ENCODE results near the gene PHLDB3.
"Not testable (repeated sequence)": the region's sequence is repeated elsewhere in the genome, so short reads cannot be mapped to it uniquely, and the experiment has no call there.

PHLDB3 gene

DNA sequence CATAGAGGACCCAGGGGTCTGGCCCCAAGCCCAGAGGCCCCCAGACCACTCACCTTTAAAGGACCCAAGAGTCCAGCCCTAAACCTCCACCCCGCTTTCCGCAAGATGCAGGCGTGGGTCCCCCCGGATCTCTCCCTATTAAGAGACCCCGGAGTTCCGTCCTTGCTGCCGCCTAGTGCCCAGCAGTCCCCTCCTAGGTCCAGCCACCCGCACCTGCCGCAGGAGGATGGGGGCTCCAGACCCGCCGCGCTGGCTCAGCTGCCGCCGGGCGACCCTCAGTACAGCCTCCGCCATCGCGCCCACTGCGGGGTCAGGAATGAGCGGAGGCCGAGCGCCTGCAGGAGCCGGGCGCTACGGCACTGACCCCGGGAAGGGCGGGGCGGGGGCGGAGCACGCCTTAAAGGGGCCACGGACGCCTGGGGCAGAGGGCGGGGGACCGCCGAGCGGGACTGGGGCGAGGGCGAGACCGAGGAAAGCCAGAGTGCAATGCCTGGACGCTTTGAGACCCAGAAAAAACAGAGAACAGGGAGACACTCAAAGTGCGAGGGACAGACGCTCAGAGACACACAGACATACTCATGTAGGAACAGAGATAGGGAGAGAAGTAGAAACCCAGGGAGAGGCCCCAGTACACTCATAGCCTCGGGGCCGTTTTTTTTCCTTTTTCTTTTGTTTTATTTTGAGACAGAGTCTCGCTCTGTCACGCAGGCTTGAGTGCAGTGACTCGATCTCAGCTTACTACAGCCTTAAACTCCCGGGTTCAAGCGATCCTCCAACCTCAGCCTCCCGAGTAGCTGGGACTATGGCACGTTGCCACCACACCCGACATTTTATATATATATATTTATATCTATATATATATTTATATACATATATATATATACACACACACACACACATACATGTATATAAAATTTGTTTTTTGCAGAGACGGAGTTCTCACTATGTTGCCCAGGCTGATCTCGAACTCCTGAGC is 22.6 kb upstream of the PHLDB3 start, which contains the start of gene ETHE1:
Gene ETHE1 (minus strand): TSS at position 318 of the 976 bp plus-strand sequence. CDS start 24 bp downstream, at position 294.
- DNase-seq (ENCODE audit: low read depth): peak; percentile 53

DNA sequence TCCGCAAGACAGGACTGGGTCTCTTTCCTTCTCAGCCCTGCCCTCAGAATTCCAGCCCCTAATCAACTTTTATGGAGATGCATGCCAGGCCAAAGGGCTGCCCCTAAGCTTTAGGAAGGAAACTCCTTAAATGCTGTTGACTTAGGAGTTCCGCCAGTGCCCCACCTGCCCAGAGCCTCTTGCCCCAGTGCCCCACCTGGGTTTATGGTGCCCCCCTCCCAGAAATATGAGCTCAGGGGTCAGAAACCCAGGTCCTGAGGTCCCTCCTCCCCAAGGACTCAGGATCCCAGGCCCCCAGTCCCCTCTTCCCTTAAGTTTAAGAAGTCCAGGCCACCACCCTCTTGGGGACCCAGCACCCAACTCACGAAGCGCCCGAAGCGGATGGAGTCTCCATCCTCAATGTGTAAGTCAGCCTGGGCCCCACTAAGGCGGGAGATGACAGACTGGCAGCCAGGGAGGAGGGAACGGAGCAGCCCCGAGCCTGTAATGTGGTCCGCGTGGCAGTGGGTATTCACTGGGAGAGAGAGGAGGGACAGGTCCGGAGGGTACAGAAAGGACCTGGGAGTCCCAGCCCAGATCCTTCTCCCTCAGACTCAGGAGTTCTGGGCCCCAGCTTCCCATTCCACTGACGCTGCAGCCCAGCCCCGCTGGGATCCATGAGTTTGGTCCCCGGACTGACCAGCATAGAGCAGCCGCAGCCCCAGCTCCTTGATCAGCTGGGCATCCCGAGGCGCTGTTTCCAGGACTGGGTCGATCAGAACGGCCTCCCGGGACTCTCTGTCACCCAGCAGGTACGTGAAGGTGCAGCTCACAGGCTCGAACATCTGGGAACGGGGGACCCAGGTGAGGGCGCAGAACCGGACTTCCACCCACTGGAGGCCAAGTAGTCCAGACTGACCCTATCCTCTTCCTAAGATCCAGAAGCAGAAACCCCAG is 21.6 kb upstream of the PHLDB3 start:
- DNase-seq (ENCODE audit: low read depth): no peak

DNA sequence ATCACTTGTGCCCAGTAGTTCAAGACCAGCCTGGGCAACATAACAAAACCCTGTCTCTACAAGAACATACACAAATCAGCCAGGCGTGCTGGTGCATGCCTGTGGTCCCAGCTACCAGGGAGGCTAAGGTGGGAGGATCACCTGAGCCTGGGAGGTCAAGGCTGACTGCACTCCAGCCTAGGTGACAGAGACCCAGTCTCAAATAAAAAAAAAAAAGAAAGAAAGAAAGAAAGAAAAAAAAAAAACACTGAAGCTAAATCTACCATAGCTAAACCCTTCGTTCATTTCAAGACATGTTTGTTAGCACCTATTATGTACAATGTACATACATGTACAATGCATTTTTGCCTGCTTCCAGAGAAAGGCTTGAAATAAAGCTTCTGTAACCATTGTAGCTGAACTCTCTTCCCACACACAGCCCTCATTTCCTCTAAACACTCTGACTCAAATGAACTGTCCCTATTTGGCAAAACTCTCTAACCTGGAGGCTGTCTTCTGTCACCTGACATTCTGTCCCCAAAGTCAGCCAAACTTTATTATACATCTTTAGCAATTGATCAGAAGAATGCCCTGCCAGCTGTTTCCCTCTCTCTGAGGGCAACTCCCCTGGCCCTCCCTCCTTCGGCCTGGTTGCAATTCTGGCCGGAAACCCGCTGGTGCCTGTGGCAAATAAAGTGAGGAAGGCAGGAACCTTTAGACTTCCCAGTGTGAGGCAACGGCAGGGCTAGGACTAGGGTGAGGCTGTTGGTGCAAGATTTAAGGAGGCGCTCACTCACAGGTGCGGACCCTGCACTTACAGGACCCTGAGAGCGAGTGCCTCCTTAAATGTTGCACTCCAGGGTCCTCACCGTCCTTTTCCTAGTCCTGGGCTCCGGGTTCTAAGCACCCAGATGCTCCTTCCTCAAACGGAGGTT is 20.6 kb upstream of the PHLDB3 start:
- no peak for DNase-seq (ENCODE audit: low read depth)

DNA sequence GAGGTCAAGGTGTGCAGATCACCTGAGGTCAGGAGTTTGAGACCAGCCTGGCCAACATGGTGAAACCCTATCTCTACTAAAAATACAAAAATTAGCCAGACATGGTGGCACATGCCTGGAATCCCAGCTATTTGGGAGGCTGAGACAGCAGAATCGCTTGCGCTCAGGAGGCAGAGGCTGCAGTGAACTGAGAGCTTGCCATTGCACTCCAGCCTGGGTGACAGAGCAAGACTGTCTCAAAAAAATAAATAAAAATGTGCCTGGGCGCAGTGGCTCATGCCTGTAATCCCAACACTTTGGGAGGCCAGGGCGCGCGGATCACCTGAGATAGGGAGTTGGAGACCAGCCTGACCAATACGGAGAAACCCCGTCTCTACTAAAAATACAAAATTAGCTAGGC is 19.1 kb upstream of the PHLDB3 start:
- DNase-seq (ENCODE audit: low read depth): not testable (repeated sequence)

DNA sequence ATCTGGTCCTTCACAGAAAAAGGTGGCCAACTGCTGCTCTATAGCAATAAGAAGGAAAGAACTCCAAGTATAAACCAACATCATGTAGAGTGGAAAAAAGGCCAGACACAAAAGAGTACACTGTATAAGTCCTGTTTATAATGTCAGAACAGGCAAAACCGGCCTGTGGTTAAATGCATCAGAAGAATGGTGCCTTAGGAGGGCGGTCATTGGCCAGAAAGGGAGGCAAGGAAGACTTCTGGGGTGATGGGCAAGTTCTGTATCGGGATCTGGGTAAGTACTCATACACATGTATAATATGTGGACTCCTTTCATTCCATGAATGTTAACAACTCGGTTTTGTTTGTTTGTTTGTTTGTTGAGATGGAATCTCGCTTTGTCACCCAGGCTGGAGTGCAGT is 18.4 kb upstream of the PHLDB3 start:
- DNase-seq (ENCODE audit: low read depth): no peak

DNA sequence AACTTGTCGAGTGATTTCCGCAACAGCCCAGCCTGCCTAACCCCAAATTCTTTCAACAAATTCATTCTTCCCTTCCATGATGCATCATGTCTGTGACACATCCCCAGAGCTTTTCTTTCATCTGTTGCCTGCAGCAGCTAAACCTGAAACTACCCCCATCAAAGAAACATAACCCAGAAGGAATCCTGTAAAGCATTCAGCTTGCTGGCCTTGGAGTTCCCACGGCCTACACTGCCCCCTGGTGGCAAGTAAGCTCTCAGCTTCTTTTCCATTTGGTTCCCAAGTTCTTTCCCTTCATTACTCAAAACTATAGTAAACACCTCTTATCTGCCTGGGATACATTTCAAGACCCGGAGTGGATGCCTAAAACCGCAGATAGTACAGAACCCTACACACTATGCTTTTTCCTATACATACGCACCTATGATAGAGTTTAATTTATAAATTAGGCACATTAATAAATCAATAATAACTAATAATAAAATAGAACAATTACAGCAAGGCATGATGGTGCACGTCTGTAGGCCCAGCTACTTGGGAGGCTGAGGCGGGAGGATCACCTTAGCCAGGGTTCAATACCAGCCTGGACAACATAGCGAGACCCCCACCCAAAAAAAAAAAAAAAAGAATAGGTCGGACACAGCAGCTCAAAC is 15.0 kb upstream of the PHLDB3 start:
- peak; percentile 51 for DNase-seq (ENCODE audit: low read depth)

DNA sequence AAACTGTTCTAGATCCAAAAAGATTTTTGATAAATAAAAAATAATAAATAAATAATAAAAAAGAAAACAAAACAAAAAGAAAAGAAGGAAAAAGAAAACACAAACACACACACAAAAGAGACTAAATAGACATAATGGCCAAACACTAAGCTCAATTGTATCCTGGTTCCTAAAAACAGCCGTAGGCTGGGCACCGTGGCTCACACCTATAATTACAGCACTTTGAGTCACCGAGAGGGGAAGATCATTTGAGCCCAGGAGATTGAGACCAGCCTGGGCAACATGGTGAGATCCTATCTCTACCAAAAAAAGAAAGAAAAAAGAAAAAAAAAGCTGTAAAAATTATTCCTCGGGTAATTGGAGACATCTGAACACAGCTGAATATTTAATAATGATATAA is 13.5 kb upstream of the PHLDB3 start:
- DNase-seq (ENCODE audit: low read depth): no peak

DNA sequence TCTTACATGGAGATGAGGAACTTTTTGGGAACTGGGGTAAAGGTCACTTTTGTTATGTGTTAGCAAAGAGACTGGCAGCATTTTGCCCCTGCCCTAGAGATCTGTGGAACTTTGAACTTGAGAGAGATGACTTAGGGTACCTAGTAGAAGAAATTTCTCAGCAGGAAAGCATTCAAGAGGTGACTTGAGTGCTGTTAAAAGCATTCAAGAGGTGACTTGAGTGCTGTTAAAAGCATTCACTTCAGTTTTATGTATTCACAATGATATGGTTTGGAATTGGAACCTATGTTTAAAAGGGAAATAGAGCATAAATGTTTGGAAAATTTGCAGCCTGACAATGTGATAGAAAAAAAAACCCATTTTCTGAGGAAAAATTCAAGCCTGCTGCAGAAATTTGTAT is 7.9 kb upstream of the PHLDB3 start:
- DNase-seq (ENCODE audit: low read depth): not testable (repeated sequence)

DNA sequence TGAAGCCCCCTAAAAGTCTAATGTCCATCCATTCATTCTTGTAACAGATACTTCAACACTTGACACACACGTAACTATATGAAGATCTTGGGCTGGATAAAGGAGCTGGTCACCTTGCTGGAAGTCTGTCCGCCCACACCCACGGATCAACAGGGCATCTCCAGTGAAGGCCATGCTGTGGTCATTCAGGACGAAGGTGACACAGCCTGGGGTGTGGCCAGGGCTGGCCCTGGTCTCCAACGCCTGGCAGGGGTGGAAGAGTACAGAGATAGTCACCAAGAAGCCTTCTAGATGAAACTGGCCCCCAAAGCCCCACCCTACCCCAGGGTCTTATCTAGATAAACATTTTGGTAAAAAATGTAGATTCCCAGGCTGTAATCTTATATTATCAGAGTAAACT is 6.8 kb upstream of the PHLDB3 start:
- DNase-seq (ENCODE audit: low read depth): no peak

DNA sequence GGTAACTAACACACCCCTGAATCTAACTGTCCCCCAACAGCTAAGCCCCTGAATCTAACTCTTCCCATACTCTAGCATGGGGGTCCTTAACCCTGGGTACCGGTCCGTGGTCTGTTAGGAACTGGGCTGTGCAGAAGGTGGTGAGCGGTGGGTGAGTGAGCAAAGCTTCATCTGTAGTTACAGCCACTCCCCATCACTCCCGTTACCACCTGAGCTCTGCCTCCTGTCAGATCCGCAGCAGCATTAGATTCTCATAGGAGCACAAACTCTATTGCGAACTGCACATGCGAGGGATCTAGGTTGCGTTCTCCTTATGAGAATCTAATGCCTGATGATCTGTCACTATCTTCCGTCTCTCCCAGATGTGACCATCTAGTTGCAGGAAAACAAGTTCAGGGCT is 6.2 kb upstream of the PHLDB3 start:
- DNase-seq (ENCODE audit: low read depth): no peak

DNA sequence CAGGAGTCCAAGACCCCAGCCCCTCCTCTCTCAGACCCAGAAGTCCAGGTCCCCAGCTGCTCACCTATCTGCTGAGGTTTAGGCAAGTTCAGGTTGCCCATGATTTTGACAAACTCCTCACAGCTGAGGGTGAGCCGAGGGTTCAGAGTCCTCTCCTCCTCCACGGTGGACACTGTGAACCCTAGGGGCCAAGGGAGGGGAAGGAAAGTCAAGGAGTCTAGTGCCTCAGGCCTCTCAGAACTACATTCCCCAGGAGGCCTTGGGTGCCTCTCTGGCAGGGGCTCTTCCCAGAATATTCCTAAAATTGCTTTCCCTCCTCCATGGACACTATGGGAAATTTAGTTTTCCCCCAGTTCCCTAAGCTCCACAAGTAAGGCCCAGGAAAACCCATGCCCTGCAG is 3.3 kb upstream of the PHLDB3 start:
- no peak for DNase-seq (ENCODE audit: low read depth)

DNA sequence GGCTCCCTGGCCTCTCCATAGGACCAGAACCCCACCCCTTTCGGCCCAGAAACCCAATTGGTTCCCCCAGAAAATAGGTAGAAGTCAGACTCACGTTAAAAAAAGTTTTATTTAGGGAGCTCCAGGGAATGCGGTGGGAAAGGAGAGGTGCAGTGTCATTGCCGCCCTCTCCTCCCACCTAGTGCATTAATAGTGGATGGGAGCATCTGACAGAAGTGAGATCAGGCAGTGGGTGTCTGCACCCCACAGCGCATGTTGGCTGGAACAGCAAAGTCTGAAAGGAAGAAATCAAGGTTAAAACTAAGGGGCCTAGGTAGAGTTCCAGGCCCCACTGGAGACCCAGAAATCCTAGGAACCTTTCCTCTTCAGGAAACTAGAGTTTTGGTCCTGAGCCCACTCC is 2.1 kb upstream of the PHLDB3 start:
- no peak for DNase-seq (ENCODE audit: low read depth)

DNA sequence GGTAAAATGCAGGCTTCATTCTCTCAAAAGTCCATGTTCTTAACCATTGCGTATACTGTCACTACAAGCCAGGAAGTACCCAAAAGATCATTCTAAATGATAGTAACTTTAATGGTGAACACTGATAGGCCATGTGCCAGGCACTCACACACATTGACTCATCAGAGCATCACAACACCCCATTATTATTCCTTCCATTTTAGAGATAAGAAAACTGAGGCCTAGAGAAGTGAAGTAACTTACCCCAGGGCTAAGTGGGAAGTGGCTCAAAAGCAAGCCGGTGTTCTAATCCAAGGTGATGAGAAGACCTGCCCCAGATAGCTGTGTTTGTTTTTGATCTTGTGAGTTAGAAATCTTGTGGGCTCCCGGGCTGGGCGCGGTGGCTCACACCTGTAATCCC is 1.4 kb upstream of the PHLDB3 start:
- no peak for DNase-seq (ENCODE audit: low read depth)

DNA sequence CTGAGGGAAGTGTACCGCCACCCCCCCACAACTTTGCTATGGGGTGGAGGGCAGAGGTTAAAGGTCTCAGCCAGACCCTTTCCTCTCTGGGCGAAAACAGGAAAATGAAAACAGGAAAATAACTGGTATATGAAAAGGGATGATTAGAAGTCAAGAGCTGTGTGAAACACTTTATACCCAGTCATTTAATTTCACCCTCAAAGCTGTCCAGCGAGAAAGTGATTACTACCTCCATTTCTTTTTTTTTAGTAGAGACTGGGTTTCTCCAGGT is 575 bp upstream of the PHLDB3 start:
- no peak for DNase-seq (ENCODE audit: low read depth)

DNA sequence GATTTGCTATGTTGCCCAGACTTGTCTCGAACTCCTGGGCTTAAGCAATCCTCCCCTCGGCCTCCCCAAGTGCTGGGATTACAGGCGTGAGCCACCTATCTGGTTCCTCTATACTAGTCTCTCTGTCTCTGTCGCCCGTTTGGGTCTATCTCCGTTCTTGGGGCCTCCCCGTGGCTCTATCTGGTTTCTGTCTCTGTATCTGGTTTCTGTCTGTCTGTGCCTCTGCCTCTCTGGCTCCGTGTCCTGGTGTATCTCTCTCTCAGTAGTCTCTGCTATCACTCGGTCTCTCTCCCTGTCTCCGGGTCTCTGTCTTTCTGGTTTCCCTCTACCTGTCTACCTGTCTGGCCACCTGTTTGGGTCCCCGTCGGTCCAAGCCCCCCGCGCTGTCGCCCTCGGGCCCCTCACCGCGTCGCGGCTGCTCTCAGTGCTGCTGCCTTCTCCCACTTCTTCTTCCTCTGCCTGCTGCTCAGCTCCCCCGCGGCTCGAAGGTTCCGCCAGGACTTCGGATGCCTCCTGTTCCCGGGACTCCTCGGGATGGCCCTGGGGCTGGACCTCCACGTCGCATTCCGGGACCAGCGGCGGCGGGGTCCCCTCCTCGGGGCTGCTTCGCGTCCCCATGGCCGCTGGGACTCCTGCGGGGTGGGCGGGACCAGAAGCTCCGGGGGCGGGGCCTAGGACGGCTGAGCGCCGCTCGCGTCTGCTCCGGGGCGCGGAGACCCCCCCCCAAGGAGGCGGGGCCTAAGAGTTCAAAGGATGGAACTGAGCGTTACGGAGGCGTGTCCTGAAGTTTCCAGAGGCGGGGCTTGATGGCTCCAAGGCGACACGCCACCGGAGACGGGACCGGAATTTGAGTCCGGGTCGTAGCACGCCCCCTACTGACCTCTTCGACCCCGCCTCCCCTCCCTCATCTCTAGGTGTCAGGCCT is 783 bp downstream of the PHLDB3 start:
- peak; percentile 95 for DNase-seq (ENCODE audit: low read depth)

DNA sequence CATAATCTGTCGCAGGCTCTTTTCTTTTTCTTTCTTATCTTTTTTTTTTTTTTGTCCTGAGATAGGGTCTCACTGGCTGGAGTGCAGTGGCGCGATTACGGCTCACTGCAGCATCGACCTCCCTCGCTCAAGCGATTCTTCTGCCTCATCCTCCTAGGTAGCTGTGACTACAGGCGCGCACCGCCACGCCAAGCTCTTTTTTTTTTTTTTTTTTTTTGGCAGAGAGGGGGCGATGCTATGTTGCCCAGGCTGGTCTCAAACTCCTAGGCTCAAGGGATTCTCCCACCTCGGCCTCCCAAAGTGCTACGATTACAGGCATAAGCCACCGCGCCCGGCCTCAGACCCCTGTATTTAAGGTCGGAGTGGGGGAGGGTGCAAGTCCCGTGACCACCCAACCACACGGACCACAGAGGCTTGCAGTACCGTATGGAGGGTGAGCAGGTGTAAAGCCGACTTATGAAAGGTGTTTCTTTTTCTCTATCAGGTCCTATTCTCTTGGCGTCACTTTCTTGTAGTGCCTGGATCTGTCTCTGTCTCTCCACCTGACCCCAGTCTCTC is 2.0 kb downstream of the PHLDB3 start:
- no peak for DNase-seq (ENCODE audit: low read depth)

DNA sequence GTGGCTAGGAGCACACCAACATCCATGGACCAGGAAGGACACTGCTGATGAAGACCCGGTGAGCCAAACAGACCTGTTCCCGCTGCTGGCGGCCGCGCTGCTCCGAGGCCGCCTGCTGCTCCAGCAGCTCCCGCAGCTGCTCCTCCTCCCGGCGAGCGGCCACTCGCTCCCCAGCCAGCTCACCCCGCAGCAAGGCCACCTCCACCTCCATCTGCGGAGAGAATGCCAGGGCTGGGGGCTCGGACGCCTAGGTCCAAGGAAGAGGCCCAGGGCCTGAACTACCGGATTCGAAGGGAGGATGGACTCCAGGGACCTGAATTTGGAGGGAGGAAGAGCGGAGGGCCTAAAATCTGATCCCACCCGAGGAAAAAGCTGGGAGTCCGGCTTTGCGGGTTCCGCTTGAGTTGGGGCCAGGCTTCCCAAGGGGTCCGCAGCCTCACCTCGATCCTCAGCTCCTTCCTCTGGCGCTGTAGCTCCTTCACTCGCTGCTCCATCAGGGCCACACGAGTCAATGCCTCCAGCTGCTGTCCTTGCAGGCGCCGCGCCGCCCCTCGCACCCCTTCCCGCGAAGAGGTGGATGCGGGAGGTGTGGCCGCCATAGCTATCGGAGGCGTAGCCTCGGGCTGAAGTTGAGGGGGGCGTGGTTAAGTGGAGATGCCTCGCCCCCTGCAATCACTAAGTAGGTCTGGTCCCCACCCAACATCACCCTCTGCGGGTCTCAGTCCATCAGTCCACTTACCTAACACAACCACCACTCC is 2.7 kb downstream of the PHLDB3 start:
- DNase-seq (ENCODE audit: low read depth): no peak

DNA sequence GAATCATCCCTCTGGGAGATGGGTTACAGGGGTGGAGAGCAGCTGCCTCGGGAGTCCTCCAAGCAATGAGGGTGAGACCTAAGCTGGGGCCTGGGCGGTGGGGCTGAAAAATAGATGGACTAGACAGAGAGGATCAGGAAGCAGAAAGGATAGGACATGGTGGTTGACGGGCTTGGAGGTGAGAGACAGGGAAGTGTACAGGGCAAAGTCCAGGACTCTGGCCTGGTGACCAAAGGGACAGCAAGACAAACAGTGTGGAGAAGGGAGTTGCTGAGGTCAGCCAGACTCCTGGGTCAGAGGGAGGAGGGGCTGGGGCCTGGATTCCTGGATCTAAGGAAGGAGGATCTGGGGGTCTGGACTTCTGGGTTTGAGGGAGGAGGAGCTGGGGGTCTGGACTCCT is 5.5 kb downstream of the PHLDB3 start:
- no peak for DNase-seq (ENCODE audit: low read depth)

DNA sequence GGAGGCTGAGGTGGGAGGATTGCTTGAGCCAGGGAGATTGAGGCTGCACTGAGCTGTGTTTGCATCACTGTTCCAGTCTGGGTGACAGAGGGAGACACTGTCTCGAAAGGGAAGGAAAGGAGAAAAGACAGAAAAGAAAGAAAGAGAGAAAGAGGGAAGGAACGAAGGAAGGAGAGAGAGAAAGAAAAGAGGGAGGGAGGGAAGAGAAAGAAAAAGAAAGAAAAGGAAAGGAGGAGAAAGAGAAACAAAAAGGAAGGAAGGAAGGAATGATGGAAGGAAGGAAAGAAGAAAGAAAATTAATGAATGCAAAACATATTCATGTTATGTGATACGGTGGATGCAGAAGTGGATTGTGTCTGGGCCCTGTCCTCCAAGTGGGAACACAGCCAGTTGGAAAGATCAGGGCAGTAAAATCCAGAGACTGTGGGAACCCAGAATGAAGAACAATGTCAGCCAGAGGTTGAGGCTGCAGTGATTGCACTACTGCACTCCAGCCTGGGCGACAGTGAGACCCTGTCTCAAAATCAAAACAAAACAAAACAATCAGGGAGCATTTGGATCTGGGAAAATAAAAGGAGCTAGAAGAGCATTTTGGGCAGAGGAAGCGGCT is 6.2 kb downstream of the PHLDB3 start:
- no peak for DNase-seq (ENCODE audit: low read depth)

All from stimulated activated CD8-positive, alpha-beta memory T cell treated with anti-CD3 and anti-CD28 coated beads, Interleukin-15, amount 100 ng/mL, for 24 hours (primary cell).